Measurements from ENCODE around the gene YBX3. TPM values are rescaled to one million over a fixed set of nuclear protein-coding genes. Genes with fewer than 3 reads are reported as not detected.

YBX3 gene
- polyA plus RNA-seq, 2 donors = 399 to 433 TPM

- WGBS, 2 donors = 93 to 99% methylated on average over 2 of the region's 2 CpGs
- H3K27ac ChIP-seq (ENCODE audit: low read depth in 2 of 2, low read length in 1 of 2) = no peak overlapping the region
- H3K4me3 ChIP-seq (ENCODE audit: low read depth in 1 of 2, low read length in 2 of 2) = no peak overlapping the region
- H3K4me1 ChIP-seq (ENCODE audit: control insufficient read depth in 2 of 2, insufficient read depth in 2 of 2, low read length in 1 of 2) = no peaks in the 10 kb centered on the region
- H3K27me3 ChIP-seq (ENCODE audit: control insufficient read depth in 1 of 2, insufficient read depth in 2 of 2, low read length in 2 of 2) = no peaks in the 10 kb centered on the region
- no peaks in the 10 kb centered on the region for H3K9me3 ChIP-seq (ENCODE audit: control insufficient read depth in 2 of 2, insufficient read depth in 1 of 2, low read depth in 1 of 2, low read length in 1 of 2)
- peaks cover 0 to under 1% of the 10 kb centered on the region in 2 donors for H3K36me3 ChIP-seq (ENCODE audit: control insufficient read depth in 2 of 2, insufficient read depth in 2 of 2, low read length in 1 of 2)
These were observed 32.2 kb downstream of the YBX3 start for GRCh38 chr12:10690906-10691305.

GRCh38 chr12:10689146-10689545 is 34.0 kb downstream of the YBX3 start:
- Histone ChIP-seq H3K4me1 (ENCODE audit: control insufficient read depth in 2 of 2, insufficient read depth in 2 of 2, low read length in 1 of 2) (no peaks in the 10 kb centered on the region), H3K4me3 (ENCODE audit: low read depth in 1 of 2, low read length in 2 of 2) (no peak overlapping the region), H3K27me3 (ENCODE audit: control insufficient read depth in 1 of 2, insufficient read depth in 2 of 2, low read length in 2 of 2) (no peaks in the 10 kb centered on the region), H3K9me3 (ENCODE audit: control insufficient read depth in 2 of 2, insufficient read depth in 1 of 2, low read depth in 1 of 2, low read length in 1 of 2) (no peaks in the 10 kb centered on the region), H3K27ac (ENCODE audit: low read depth in 2 of 2, low read length in 1 of 2) (no peak overlapping the region), H3K36me3 (ENCODE audit: control insufficient read depth in 2 of 2, insufficient read depth in 2 of 2, low read length in 1 of 2) (no peaks in the 10 kb centered on the region)
- 94 to 96% methylated on average over 2 of the region's 2 CpGs for WGBS, 2 donors

- no peaks in the 10 kb centered on the region for H3K36me3 ChIP-seq (ENCODE audit: control insufficient read depth in 2 of 2, insufficient read depth in 2 of 2, low read length in 1 of 2)
- H3K27me3 ChIP-seq (ENCODE audit: control insufficient read depth in 1 of 2, insufficient read depth in 2 of 2, low read length in 2 of 2) = no peaks in the 10 kb centered on the region
- 92 to 93% methylated on average over 1 of the region's 1 CpG for WGBS, 2 donors
- no peaks in the 10 kb centered on the region for H3K9me3 ChIP-seq (ENCODE audit: control insufficient read depth in 2 of 2, insufficient read depth in 1 of 2, low read depth in 1 of 2, low read length in 1 of 2)
- H3K4me1 ChIP-seq (ENCODE audit: control insufficient read depth in 2 of 2, insufficient read depth in 2 of 2, low read length in 1 of 2) = no peaks in the 10 kb centered on the region
- no peak overlapping the region for H3K4me3 ChIP-seq (ENCODE audit: low read depth in 1 of 2, low read length in 2 of 2)
- no peak overlapping the region for H3K27ac ChIP-seq (ENCODE audit: low read depth in 2 of 2, low read length in 1 of 2)
These were observed 35.1 kb downstream of the YBX3 start for GRCh38 chr12:10688042-10688441.

- H3K4me3 ChIP-seq (ENCODE audit: low read depth in 1 of 2, low read length in 2 of 2) = peak within 1 kb of the TSS; percentile 48 to 68
- WGBS, 2 donors = 1% methylated on average over 35 of the region's 35 CpGs
- no peaks in the 10 kb centered on the region for H3K9me3 ChIP-seq (ENCODE audit: control insufficient read depth in 2 of 2, insufficient read depth in 1 of 2, low read depth in 1 of 2, low read length in 1 of 2)
- no peaks in the 10 kb centered on the region for H3K36me3 ChIP-seq (ENCODE audit: control insufficient read depth in 2 of 2, insufficient read depth in 2 of 2, low read length in 1 of 2)
- H3K4me1 ChIP-seq (ENCODE audit: control insufficient read depth in 2 of 2, insufficient read depth in 2 of 2, low read length in 1 of 2) = peaks cover 0 to 3% of the 10 kb centered on the region in 2 donors
- peak within 1 kb of the TSS; percentile 85 to 88 for H3K27ac ChIP-seq (ENCODE audit: low read depth in 2 of 2, low read length in 1 of 2)
- H3K27me3 ChIP-seq (ENCODE audit: control insufficient read depth in 1 of 2, insufficient read depth in 2 of 2, low read length in 2 of 2) = no peaks in the 10 kb centered on the region
These were observed 49.3 kb downstream of the YBX3 start, which contains the start of gene STYK1 for GRCh38 chr12:10673659-10674384. Gene STYK1 (minus strand): TSS chr12:10674052. CDS start chr12:10634618, 39,434 bp downstream.

- Histone ChIP-seq H3K9me3 (ENCODE audit: control insufficient read depth in 2 of 2, insufficient read depth in 1 of 2, low read depth in 1 of 2, low read length in 1 of 2) (no peaks in the 10 kb centered on the region), H3K4me3 (ENCODE audit: low read depth in 1 of 2, low read length in 2 of 2) (peak overlapping the region; percentile 7 to 68), H3K27ac (ENCODE audit: low read depth in 2 of 2, low read length in 1 of 2) (peak overlapping the region; percentile 8 to 83), H3K27me3 (ENCODE audit: control insufficient read depth in 1 of 2, insufficient read depth in 2 of 2, low read length in 2 of 2) (no peaks in the 10 kb centered on the region), H3K36me3 (ENCODE audit: control insufficient read depth in 2 of 2, insufficient read depth in 2 of 2, low read length in 1 of 2) (no peaks in the 10 kb centered on the region), H3K4me1 (ENCODE audit: control insufficient read depth in 2 of 2, insufficient read depth in 2 of 2, low read length in 1 of 2) (peaks cover 0 to 3% of the 10 kb centered on the region in 2 donors)
- WGBS, 2 donors = 66 to 74% methylated on average over 15 of the region's 15 CpGs
These were observed 50.8 kb downstream of the YBX3 start for GRCh38 chr12:10672231-10672868.

- Histone ChIP-seq H3K27ac (ENCODE audit: low read depth in 2 of 2, low read length in 1 of 2) (no peak overlapping the region), H3K9me3 (ENCODE audit: control insufficient read depth in 2 of 2, insufficient read depth in 1 of 2, low read depth in 1 of 2, low read length in 1 of 2) (no peaks in the 10 kb centered on the region), H3K36me3 (ENCODE audit: control insufficient read depth in 2 of 2, insufficient read depth in 2 of 2, low read length in 1 of 2) (no peaks in the 10 kb centered on the region), H3K4me1 (ENCODE audit: control insufficient read depth in 2 of 2, insufficient read depth in 2 of 2, low read length in 1 of 2) (peaks cover 0 to 3% of the 10 kb centered on the region in 2 donors), H3K27me3 (ENCODE audit: control insufficient read depth in 1 of 2, insufficient read depth in 2 of 2, low read length in 2 of 2) (no peaks in the 10 kb centered on the region), H3K4me3 (ENCODE audit: low read depth in 1 of 2, low read length in 2 of 2) (no peak overlapping the region)
- 89 to 95% methylated on average over 1 of the region's 1 CpG for WGBS, 2 donors
These were observed 53.6 kb downstream of the YBX3 start for GRCh38 chr12:10669533-10669932.

- WGBS, 2 donors = 29 to 44% methylated on average over 5 of the region's 5 CpGs
- H3K36me3 ChIP-seq (ENCODE audit: control insufficient read depth in 2 of 2, insufficient read depth in 2 of 2, low read length in 1 of 2) = no peaks in the 10 kb centered on the region
- no peak overlapping the region for H3K4me3 ChIP-seq (ENCODE audit: low read depth in 1 of 2, low read length in 2 of 2)
- H3K27ac ChIP-seq (ENCODE audit: low read depth in 2 of 2, low read length in 1 of 2) = peak overlapping the region in 1 of 2 donors; percentile 42
- no peaks in the 10 kb centered on the region for H3K27me3 ChIP-seq (ENCODE audit: control insufficient read depth in 1 of 2, insufficient read depth in 2 of 2, low read length in 2 of 2)
- H3K9me3 ChIP-seq (ENCODE audit: control insufficient read depth in 2 of 2, insufficient read depth in 1 of 2, low read depth in 1 of 2, low read length in 1 of 2) = no peaks in the 10 kb centered on the region
- no peaks in the 10 kb centered on the region for H3K4me1 ChIP-seq (ENCODE audit: control insufficient read depth in 2 of 2, insufficient read depth in 2 of 2, low read length in 1 of 2)
These were observed 54.6 kb downstream of the YBX3 start for GRCh38 chr12:10668526-10668925.

- no peak overlapping the region for H3K4me3 ChIP-seq (ENCODE audit: low read depth in 1 of 2, low read length in 2 of 2)
- no peaks in the 10 kb centered on the region for H3K36me3 ChIP-seq (ENCODE audit: control insufficient read depth in 2 of 2, insufficient read depth in 2 of 2, low read length in 1 of 2)
- H3K9me3 ChIP-seq (ENCODE audit: control insufficient read depth in 2 of 2, insufficient read depth in 1 of 2, low read depth in 1 of 2, low read length in 1 of 2) = no peaks in the 10 kb centered on the region
- 41 to 47% methylated on average over 1 of the region's 1 CpG for WGBS, 2 donors
- no peaks in the 10 kb centered on the region for H3K27me3 ChIP-seq (ENCODE audit: control insufficient read depth in 1 of 2, insufficient read depth in 2 of 2, low read length in 2 of 2)
- no peak overlapping the region for H3K27ac ChIP-seq (ENCODE audit: low read depth in 2 of 2, low read length in 1 of 2)
- no peaks in the 10 kb centered on the region for H3K4me1 ChIP-seq (ENCODE audit: control insufficient read depth in 2 of 2, insufficient read depth in 2 of 2, low read length in 1 of 2)
These were observed 55.5 kb downstream of the YBX3 start for GRCh38 chr12:10667581-10667980.

- Histone ChIP-seq H3K36me3 (ENCODE audit: control insufficient read depth in 2 of 2, insufficient read depth in 2 of 2, low read length in 1 of 2) (no peaks in the 10 kb centered on the region), H3K27me3 (ENCODE audit: control insufficient read depth in 1 of 2, insufficient read depth in 2 of 2, low read length in 2 of 2) (no peaks in the 10 kb centered on the region), H3K27ac (ENCODE audit: low read depth in 2 of 2, low read length in 1 of 2) (no peak overlapping the region), H3K4me3 (ENCODE audit: low read depth in 1 of 2, low read length in 2 of 2) (no peak overlapping the region), H3K9me3 (ENCODE audit: control insufficient read depth in 2 of 2, insufficient read depth in 1 of 2, low read depth in 1 of 2, low read length in 1 of 2) (no peaks in the 10 kb centered on the region), H3K4me1 (ENCODE audit: control insufficient read depth in 2 of 2, insufficient read depth in 2 of 2, low read length in 1 of 2) (no peaks in the 10 kb centered on the region)
- WGBS, 2 donors = 77 to 84% methylated on average over 2 of the region's 2 CpGs
These were observed 58.6 kb downstream of the YBX3 start for GRCh38 chr12:10664499-10664898.

GRCh38 chr12:10663869-10664268 is 59.3 kb downstream of the YBX3 start:
- H3K27ac ChIP-seq (ENCODE audit: low read depth in 2 of 2, low read length in 1 of 2) = no peak overlapping the region
- H3K4me1 ChIP-seq (ENCODE audit: control insufficient read depth in 2 of 2, insufficient read depth in 2 of 2, low read length in 1 of 2) = no peaks in the 10 kb centered on the region
- H3K4me3 ChIP-seq (ENCODE audit: low read depth in 1 of 2, low read length in 2 of 2) = no peak overlapping the region
- no peaks in the 10 kb centered on the region for H3K27me3 ChIP-seq (ENCODE audit: control insufficient read depth in 1 of 2, insufficient read depth in 2 of 2, low read length in 2 of 2)
- WGBS, 2 donors = 78 to 82% methylated on average over 3 of the region's 3 CpGs
- no peaks in the 10 kb centered on the region for H3K36me3 ChIP-seq (ENCODE audit: control insufficient read depth in 2 of 2, insufficient read depth in 2 of 2, low read length in 1 of 2)
- no peaks in the 10 kb centered on the region for H3K9me3 ChIP-seq (ENCODE audit: control insufficient read depth in 2 of 2, insufficient read depth in 1 of 2, low read depth in 1 of 2, low read length in 1 of 2)
